SU-DHL-6 (cell line): ENCODE measurements around the gene FRRS1L.

ENCODE experiments used
- CTCF ChIP-seq: fragments of 200-600 bp; sonication (generic); IDR thresholded peaks from one replicate; pipeline ENCODE4 v1.5.1; 2017; ENCODE audit warnings: antibody characterized with exemption, mild to moderate bottlenecking, low read length, moderate library complexity; ENCODE audit not compliant: insufficient read depth, poor library complexity, severe bottlenecking
- EZH2phosphoT487 ChIP-seq: fragments of 200-600 bp; sonication (generic), shearing (Covaris generic); conservative IDR thresholded peaks from 2 replicates; pipeline ENCODE4 v1.6.1; 2018; ENCODE audit warnings: mild to moderate bottlenecking, antibody characterized with exemption, low read length, moderate library complexity, mixed read lengths

- TF ChIP-seq CTCF = no peak
- TF ChIP-seq EZH2phosphoT487 = no peak
Observed at GRCh38 chr9:109098171-109098959, 68.7 kb downstream of the FRRS1L start.
